DMS53 treated with DMSO at 0.1 percent for 48 hours (cell line): ENCODE results near the gene GRAMD1C.
"Not testable (repeated sequence)": the region's sequence is repeated elsewhere in the genome, so short reads cannot be mapped to it uniquely, and the experiment has no call there.

Source experiments
- DNase-seq: peaks from one replicate; lab custom pipeline; 2025; ENCODE audit not compliant: unreplicated experiment; lab: John Stamatoyannopoulos, UW

GRAMD1C gene

DNA sequence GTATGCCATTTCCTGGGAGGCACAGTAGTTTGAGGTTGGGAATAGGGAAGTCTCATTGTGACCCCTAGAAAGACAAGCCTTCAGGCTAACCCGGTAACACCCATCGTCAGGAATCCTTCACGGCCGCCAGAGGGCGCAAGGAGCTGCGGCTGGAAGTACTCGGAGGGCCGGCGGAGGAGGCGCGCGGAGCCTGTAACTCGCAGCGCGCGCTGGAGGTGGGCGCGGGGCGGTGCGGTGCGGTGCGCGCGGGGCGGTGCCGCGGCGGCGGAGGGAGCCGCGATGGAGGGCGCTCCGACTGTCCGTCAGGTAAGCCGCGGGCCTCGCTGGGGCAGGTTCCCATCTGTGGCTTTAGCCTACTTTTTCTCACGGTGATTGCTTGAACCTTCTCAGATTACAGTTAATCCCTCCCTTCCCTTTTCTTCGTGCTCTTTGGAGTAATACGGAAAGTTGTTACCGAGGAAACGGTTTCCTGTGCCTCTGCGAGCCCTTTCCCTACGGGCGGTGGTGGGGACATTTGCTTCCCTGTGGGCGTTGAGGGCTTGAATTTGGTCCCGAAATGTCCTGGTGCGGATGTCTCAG, at the start of gene GRAMD1C:
GRAMD1C (plus strand) TSS at position 158 of the 579 bp plus-strand sequence; CDS start at position 280, 122 bp downstream.
- DNase-seq, result peak; percentile 76

GRCh38 chr3:113791381-113791780, 47.2 kb upstream of the GRAMD1C start:
- DNase-seq, result no peak

DNA sequence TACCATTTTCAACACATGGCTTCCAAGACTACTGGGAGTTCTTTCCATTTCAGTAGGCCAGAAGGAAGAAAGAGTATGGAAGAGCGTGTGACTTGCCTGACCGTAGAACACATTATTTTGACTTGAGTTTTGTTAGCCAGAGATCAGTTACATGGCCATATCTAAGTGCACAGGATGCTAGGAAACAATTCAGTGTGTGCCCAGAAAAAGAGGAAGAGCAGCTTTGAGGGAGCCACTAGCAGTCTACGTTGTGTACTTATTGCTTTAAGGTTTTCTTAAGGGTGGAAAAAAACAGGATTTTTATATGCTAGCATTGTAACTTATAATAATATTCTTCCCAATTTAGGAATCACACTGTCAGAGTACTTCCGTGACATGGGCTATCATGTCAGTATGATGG, 44.1 kb upstream of the GRAMD1C start:
- DNase-seq, result no peak

DNA sequence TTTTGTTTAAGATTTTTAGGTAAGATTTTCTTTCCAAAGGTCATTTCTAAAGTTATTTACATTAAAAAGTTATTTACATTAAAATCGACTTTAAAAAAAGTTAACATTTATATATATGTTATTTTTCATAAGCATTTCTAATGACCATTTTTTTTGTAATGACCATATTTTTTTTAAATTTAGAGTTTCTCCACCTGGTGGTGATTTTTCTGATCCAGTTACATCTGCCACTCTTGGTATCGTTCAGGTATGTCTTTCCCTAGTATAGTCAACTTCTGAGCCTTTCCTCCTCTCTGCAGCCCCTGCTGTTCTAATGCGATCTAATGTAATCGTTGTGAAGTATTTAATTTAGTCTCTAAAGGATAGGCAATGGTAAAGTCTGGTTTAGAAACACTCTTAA, 42.9 kb upstream of the GRAMD1C start:
- DNase-seq, result no peak

DNA sequence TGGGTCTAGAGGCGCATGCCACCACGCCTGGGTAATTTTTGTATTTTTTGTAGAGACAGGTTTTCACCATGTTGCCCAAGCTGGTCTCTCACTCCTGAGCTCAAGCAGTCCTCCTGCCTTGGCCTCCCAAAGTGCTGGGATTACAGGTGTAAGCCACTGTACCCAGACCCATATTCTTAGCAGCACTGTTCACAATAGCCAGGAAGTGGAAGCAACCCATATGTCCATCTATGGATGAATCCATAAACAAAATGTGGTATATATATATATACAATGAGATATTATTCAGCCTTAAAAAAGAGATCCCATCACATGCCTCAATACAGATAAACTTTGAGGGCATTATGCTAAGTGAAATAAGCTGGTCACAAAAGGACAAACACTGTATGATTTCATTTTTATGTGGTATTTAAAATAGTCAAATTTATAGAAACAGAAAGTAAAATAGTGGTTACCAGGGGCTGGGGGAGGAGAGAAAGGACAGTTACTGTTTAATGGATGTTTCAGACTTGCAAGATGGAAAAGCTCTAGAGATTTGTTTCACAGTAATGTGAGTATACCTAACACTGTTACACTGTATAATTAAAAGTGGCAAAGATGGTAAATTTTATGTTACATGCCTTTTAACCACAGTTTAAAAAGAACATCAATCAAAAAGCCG, 35.7 kb upstream of the GRAMD1C start:
- DNase-seq, result no peak

DNA sequence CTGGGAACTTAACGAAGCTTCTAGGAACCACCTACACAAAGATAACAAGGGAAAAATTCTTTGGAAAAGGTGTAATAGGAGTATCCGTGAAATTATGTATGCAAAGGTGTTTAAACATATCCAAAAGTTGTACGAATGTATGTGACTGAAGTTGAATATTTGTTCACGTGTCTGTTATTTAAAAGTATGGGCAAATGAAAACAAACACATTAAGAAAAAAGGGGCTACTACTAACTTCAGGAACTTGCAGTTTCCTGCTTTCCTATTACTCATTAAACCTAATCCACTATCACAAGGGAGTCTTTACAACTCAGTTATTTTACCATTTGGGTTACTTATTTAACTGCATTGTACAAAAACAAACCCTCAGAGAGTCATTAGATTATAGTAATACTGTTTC, 33.9 kb upstream of the GRAMD1C start:
- DNase-seq, result no peak

DNA sequence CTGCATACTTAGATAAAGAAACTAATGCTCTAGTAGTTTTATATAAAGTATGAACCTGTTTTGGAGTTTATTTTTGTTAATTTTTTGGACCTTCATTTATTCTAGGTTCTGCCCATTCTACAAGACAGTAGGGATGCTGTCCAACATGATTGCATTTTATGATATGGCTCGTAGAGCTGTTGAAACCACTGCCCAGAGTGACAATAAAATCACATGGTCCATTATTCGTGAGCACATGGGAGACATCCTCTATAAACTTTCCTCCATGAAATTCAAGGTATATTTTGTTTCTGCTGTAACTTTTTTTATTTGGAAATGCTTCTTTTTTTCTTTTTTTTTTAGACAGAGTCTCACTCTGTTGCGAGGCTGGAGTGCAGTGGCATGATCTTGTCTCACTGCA, 33.3 kb upstream of the GRAMD1C start:
- DNase-seq, result no peak

DNA sequence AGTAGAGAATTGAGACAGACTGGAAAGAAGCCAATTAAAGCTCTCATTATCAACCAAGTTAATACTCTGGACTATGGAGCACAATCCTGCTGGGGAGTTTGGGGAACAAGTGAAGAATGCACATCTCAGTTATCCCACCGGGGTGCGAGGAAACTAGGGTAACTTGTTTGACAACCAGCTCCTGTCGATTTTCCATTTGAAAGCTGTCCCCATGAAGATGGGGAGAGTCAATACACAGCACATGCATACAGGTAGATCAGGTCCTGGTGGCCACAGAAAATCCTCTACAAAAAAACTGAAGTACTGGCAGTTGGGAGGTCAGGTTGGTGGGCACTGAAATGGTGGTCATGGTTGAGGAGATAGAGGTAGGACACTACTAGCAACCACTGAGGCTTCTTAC, 25.7 kb upstream of the GRAMD1C start:
- DNase-seq, result no peak

GRCh38 chr3:113819866-113820265, 18.7 kb upstream of the GRAMD1C start:
- no peak for DNase-seq

DNA sequence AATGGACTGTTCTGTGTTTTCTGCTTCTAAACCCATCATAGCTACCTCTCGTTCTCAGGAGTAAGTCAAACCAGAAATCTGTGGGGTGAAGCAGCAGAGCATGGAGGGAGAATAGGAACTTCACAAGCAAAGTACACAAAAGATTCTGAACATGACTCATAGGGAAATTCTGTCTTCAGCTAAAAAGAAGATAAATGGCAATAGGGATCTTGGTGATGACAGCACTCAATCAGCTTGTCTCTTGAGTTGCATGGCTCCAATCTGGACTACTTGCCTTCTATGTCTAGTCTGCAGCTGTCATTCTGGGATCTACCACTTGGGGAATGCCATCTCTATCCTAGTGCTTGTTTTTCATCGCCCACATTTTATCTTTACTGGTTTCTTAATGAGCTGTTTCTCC, 13.5 kb upstream of the GRAMD1C start:
- no peak for DNase-seq

GRCh38 chr3:113828600-113828999, 10.0 kb upstream of the GRAMD1C start:
- no peak for DNase-seq

GRCh38 chr3:113829576-113830354, 8.8 kb upstream of the GRAMD1C start:
- no peak for DNase-seq

DNA sequence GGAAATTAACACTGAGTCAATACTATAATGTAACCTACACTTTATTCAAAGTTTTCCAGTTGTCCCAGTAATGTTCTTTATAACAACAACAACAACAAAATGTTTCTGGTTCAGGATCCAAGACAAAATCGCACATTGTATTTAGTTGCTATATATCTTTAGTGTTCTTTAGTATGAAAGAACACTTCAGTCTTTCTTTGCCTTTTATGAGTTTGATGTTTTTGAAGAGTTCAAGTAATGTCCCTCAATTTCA, 7.6 kb upstream of the GRAMD1C start:
- DNase-seq, result no peak

GRCh38 chr3:113832477-113833164, 6.0 kb upstream of the GRAMD1C start:
- DNase-seq, result no peak

GRCh38 chr3:113834983-113835382, 3.6 kb upstream of the GRAMD1C start:
- DNase-seq, result no peak

DNA sequence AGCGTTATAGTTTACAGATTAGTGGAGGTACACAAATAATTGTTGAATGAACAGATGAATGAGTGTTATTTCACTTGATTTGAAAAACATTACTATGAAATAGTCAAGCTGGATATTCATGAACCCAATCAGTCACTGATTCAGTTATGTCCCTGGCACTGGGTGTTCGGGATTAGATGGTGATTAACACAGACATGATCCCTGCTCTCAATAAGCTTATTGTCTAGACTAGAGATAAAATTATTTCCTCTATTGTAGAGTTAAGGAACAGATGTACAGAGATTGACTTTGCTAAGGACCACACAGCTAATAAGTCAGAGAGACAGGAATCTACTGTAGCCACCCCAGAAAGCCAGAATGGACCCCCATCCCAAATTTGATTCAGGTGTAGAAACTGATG, 963 bp downstream of the GRAMD1C start:
- no peak for DNase-seq

DNA sequence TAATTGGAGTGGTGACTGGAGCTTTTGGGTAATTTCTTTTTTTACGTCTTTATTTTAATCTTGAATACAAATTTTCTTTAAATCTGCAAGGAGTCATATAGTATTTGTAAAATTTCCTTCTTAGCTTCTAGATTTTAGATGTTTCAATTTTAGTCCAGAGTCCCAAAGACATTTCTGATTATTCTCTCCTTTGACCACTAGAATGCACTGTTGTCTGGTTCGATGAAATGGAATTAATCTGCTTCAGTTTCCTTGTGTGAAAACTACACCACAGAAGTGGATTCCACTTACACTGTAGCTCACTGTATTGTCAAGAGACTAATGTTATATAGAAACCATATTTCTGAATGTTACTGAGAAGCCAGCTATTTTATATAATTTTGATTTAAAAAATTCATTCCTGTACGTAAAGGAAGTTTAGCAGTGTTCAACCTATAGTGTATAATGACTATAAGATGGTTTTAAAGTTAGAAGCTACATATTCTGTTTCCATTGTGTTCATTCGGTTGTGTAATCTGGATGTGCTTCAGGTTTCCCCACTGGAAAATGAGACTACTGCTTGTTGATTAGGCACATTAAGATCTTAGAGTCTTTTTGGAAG, 6.1 kb downstream of the GRAMD1C start:
- peak; percentile 49 for DNase-seq

GRCh38 chr3:113847247-113847646, 8.7 kb downstream of the GRAMD1C start:
- no peak for DNase-seq

DNA sequence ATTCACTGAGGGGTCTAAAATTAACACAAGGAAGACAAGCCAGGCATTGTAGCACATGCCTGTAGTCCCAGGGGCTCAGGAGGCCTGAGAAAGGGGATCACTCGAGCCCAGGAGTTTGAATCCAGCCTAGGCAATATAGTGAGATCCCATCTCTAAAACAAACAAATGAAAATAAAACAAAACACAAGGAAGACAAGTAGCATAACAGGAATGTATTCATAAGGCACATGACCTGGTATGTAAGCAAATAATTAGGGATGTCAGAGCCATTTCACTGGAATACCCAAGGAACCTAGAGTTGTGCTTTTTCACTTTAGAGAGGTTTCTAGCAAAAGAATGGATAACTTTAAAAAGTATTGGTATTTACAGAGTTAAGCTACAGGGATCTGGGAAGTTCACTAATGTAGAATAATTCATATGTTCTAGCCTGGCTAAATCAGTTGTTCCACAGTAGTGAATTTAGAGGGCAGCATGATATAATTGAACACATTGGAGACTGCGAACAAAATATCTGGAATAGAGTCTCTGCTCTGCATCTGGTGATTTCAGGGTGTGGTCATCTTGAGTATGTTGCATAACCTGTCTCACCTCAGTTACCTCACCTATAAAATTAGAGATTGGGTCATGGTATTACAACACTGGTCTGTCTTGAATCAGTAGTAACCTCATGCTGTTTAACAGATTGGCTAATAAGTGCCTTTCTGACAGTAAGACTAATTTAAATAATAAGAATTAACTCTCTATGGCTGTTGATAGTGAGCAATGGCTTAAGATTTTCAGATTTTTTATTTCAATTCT, 9.3 kb downstream of the GRAMD1C start:
- DNase-seq, result no peak

- DNase-seq, result not testable (repeated sequence)
Observed at GRCh38 chr3:113849071-113849470, 10.5 kb downstream of the GRAMD1C start.

DNA sequence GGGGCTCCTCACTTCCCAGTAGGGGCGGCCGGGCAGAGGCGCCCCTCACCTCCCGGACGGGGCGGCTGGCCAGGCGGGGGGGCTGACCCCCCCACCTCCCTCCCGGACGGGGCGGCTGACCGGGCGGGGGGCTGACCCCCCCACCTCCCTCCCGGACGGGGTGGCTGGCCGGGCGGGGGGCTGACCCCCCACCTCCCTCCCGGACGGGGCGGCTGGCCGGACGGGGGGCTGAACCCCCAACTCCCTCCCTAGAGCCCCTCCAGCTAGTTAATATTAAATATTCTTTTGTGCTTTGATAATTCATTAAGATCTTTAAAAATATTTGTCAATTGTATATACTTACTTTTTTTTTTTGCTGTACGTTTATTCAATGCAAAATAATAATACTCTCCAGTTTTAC, 11.3 kb downstream of the GRAMD1C start:
- not testable (repeated sequence) for DNase-seq
